ENCODE measurements around the gene ITPR1.

ITPR1 gene

GRCh38 chr3:4511491-4512262 is 18.5 kb downstream of the ITPR1 start:
- no peak for DNase-seq

GRCh38 chr3:4512895-4513616 is 19.9 kb downstream of the ITPR1 start:
- DNase-seq, result no peak

GRCh38 chr3:4514321-4514720 is 21.2 kb downstream of the ITPR1 start:
- no peak for DNase-seq

- DNase-seq, result no peak
Observed at GRCh38 chr3:4514916-4515315, 21.8 kb downstream of the ITPR1 start.

DNA sequence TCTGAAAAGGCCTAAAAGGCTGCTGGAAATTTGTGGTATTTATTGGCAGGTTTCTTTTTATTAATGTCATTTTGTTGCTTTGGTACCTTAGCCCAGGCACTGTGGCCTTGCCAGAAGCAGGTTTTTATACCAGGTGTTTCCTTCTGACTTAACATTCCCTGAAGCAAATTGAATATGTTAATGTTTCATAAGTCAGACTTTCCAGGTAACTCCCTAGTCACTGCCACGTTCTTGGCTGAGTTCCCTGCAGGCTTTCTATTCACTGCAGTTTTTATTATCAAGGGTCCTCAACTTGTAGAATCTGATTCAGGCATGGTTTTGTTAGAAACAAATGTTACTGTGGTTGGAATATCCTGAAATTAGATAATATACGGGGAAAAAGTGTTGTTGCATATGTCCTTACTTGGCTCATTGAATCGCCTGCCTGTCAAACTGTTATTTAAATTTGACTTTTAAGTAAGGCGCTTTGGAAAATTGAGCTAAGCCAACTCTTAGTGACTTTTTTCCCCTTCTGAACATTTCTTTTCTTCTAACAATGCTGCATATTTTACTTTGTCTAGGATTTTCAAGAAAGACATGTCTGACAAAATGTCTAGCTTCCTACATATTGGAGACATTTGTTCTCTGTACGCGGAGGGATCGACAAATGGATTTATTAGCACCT is 22.9 kb downstream of the ITPR1 start:
- DNase-seq, result no peak

- DNase-seq, result no peak
Observed at GRCh38 chr3:4517093-4517492, 23.9 kb downstream of the ITPR1 start.

GRCh38 chr3:4517643-4518311 is 24.6 kb downstream of the ITPR1 start:
- DNase-seq, result no peak

DNA sequence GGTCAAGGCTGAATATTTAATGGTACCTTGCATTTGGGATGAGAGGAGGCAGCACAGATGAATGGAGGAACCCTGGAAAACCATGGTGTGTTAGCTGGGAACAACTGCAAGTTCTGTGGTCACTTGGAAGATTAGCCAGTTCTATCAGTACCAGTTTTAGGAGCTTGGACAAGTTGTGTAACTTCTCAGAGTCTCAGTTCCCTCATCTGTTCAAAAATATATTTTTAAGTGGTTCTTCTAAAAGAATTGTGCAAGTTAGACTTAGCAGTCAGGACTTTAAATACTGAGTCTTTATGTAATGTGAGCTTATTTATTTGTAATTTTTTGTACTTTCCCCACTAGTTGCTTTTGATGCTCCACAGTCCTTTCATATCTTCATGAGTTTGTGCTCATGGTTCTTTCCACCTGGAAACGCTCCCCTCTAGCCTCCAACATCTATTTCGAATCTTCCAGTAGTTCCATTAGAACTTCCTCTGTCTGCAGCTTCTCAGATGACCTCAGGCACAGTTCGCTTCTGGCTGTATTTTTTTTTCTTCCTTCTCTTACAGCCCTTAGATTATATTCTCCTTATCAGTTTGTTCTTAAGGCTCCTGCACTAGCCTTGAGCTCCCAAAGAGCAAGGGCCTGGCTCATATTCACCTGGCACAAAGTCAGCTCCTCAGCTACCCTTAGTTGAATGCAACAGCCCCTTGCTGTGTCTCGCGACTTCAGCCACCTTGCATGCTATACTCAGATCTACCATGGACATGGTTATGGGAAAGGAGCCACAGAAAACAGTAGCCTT is 27.1 kb downstream of the ITPR1 start:
- no peak for DNase-seq

- DNase-seq, result no peak
Observed at GRCh38 chr3:4522947-4523346, 29.8 kb downstream of the ITPR1 start.

GRCh38 chr3:4523710-4524698 is 30.9 kb downstream of the ITPR1 start:
- no peak for DNase-seq

DNA sequence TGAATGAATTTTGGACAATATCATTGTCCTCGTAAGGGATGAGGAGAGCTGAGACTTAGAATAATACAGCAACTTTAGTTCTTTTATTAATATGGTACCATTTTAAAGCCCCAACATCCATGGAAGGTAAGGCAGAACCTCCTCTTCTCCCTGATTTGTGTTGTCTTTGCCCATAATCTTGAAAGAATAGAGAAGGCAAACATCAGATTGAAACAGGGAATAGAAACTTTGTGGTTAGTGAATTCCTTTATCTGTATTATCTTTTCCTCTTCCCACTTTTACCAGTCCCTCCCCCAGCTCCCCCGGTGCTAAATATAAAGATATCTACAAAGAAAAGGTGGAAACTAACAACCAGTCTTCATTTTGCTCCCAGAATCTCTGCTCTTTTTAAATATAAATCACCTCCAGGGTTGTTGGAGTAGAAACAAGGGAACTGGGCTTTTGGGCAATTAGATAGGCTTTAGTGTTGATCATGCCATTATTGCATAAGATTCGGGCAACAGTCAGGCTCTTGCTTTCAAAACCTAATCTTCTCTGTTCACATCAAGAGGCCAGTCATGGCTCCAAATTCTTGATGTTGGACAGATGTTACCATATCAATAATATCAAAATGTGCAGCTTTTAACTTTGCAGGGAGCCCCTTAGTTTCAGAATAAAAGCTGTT is 32.5 kb downstream of the ITPR1 start:
- no peak for DNase-seq

DNA sequence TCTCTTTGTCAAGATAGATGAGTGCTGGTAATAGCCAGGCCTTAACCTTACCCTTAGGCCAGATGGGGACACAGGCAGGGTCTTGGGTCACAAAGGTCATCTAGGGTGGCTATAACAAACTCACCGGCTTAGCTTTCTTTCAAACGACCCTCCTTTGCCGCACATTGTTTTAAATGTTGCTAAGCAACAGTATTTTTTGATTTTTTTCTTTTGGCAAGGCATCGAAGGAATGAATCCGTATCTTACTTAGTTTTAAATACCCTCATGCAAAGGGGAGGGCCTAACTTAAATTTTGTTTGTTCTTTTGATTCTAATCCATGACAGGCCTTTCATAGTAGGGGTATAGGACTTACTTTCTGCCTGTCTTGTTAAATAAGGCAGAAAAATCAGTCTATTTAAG is 35.2 kb downstream of the ITPR1 start:
- no peak for DNase-seq

DNA sequence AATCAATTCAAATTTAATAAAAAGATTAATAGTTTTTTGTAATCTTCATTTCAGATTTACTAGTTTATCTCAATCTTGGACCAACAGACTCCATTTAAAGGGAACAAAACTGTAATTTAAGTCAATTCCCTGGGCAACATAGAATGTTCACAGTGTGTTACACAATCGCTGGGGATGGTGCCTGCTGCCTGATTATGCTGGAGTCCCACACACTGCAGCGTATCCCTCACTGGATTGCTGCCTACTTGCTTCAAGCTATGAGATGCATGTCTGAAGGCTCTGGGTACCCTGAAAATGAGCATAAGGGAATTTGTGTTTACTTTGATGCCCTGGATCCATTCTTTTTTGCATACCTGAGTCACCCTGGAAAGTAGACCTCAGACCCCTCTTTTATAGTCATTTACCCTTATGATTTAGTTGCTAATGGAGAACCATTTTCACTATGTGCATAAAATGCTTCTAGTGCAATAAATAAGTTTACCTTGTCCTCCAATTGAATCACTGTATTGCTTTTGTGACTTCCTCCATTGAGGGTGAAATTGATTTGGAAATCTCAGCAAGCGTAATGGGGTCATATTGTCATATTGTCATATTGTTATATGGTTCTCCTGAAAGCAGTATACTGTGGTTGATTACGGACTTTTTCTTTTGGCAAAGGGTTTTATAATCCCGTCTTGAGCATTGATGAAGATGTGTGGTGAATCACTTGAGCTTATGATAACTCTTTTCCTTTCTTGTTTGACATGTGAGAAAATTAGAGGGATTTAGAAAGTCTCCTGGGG is 35.9 kb downstream of the ITPR1 start:
- DNase-seq, result no peak

- DNase-seq, result no peak
Observed at GRCh38 chr3:4529876-4530588, 36.9 kb downstream of the ITPR1 start.

- DNase-seq, result no peak
Observed at GRCh38 chr3:4531478-4532025, 38.4 kb downstream of the ITPR1 start.

DNA sequence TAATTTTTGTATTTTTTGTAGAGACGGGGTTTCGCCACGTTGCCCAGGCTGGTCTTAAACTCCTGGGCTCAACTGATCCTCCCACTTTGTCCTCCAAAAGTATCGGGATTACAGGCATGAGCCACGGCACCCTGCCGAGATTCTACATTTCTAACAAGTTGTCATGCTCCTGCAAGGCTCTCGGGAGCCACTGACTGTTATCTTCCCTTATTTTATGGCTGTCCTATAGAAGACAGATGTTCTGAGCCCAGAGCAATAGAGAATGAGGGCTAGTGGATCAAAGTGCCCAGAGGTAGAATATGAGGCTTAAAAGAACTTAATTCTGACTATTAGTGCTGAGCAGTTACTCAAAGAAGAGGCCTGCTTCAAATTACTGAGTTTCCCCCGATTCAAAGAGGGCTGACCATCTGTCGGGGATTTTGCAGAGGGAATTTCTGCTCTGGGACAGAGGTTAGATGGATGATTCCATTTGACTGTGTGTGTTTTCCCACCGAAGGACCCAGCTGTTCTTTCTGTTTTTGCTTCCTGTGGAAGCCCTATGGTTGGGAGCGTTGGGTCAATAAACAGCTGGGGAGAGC is 39.5 kb downstream of the ITPR1 start:
- no peak for DNase-seq

- DNase-seq, result no peak
Observed at GRCh38 chr3:4533489-4534443, 40.6 kb downstream of the ITPR1 start.
